ENCODE measurements around the gene C6orf89.
A peak's percentile ranks its signal among the peaks of the same experiment; 100 is the strongest.

Gene C6orf89

DNA sequence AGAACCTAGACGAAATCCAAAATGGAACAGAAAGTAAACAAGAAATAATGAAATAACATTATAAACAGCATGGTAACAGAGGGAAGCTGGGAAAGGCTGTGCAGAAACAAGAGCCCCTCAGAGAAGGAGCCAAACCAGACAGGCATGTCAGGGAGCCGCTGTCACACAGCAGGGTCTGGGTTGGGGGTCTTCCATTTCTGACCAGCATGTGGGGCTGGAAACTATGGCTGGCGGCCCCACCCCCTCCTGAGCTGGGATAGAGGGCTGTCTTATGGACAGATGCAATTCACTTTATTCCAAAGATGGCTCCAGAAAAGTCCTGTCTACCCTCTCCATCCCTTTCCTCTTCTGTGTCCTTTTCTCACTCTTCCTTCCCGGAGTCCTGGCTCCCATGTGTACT, 27.3 kb downstream of the C6orf89 start:
- Histone ChIP-seq H3F3A (ENCODE audit: low read depth) (peaks cover 17% of the 10 kb centered on the region), H3K9me3 (ENCODE audit: insufficient read depth, low read depth, low read length) (no peaks in the 10 kb centered on the region), H3K79me2 (ENCODE audit: insufficient read depth, low read length) (peaks cover 5% of the 10 kb centered on the region; the same call in 1 of the 2 replicates), H3K9me2 (replicated peaks; ENCODE audit: low read depth, low read length) (no peaks in the 10 kb centered on the region), H2AFZ (ENCODE audit: low read length) (no peak overlapping the region), H3K36me3 (ENCODE audit: insufficient read depth, low read length) (peaks cover 16% of the 10 kb centered on the region; the same call in 1 of the 2 replicates), H3K4me2 (ENCODE audit: low read depth, low read length, poor library complexity, severe bottlenecking) (peak overlapping the region; percentile 98), H3K9ac (ENCODE audit: low read depth, low read length, poor library complexity, severe bottlenecking) (peak overlapping the region; percentile 56), H3K4me1 (ENCODE audit: insufficient read depth, low read length, poor library complexity, severe bottlenecking) (peaks cover 70% of the 10 kb centered on the region), H3K27me3 (ENCODE audit: insufficient read depth, low read length, poor library complexity, severe bottlenecking) (no peaks in the 10 kb centered on the region), H3K4me3 (ENCODE audit: low read length, poor library complexity, severe bottlenecking) (peak overlapping the region; percentile 62), H4K20me1 (ENCODE audit: insufficient read depth, low read length, poor library complexity, severe bottlenecking) (no peaks in the 10 kb centered on the region)
- no peak for TF ChIP-seq EZH2phosphoT487 (IDR thresholded peaks at IDR 0.05; ENCODE audit: borderline replicate concordance)
- TF ChIP-seq, protein P1, sequence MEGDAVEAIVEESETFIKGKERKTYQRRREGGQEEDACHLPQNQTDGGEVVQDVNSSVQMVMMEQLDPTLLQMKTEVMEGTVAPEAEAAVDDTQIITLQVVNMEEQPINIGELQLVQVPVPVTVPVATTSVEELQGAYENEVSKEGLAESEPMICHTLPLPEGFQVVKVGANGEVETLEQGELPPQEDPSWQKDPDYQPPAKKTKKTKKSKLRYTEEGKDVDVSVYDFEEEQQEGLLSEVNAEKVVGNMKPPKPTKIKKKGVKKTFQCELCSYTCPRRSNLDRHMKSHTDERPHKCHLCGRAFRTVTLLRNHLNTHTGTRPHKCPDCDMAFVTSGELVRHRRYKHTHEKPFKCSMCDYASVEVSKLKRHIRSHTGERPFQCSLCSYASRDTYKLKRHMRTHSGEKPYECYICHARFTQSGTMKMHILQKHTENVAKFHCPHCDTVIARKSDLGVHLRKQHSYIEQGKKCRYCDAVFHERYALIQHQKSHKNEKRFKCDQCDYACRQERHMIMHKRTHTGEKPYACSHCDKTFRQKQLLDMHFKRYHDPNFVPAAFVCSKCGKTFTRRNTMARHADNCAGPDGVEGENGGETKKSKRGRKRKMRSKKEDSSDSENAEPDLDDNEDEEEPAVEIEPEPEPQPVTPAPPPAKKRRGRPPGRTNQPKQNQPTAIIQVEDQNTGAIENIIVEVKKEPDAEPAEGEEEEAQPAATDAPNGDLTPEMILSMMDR (conservative IDR thresholded peaks at IDR 0.05; ENCODE audit: low read length) = no peak

DNA sequence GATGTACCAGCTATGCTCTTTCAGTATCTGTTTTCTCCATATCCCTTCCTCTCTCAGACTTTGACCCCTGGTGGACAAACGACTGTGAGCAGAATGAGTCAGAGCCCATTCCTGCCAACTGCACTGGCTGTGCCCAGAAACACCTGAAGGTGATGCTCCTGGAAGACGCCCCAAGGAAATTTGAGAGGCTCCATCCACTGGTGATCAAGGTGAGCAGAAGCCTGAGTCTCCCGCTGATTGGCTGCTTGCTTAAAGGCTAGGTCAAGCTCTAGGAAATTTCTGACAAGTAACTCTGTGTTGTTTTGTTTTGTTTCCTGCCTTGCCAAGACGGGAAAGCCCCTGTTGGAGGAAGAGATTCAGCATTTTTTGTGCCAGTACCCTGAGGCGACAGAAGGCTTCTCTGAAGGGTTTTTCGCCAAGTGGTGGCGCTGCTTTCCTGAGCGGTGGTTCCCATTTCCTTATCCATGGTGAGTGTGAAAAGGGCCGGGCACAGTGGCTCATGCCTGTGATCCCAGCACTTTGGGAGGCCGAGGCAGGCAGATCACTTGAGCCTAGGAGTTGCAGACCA, 28.6 kb downstream of the C6orf89 start:
- Histone ChIP-seq H3K9me3 (ENCODE audit: insufficient read depth, low read depth, low read length) (no peaks in the 10 kb centered on the region), H2AFZ (ENCODE audit: low read length) (no peak overlapping the region), H3K9ac (ENCODE audit: low read depth, low read length, poor library complexity, severe bottlenecking) (peak overlapping the region; percentile 56), H4K20me1 (ENCODE audit: insufficient read depth, low read length, poor library complexity, severe bottlenecking) (no peaks in the 10 kb centered on the region), H3K79me2 (ENCODE audit: insufficient read depth, low read length) (no peaks in the 10 kb centered on the region; the same call in 1 of the 2 replicates), H3K4me2 (ENCODE audit: low read depth, low read length, poor library complexity, severe bottlenecking) (peak overlapping the region; percentile 98), H3K4me1 (ENCODE audit: insufficient read depth, low read length, poor library complexity, severe bottlenecking) (peaks cover 69% of the 10 kb centered on the region), H3K4me3 (ENCODE audit: low read length, poor library complexity, severe bottlenecking) (no peak overlapping the region), H3K27me3 (ENCODE audit: insufficient read depth, low read length, poor library complexity, severe bottlenecking) (no peaks in the 10 kb centered on the region), H3F3A (ENCODE audit: low read depth) (peaks cover 17% of the 10 kb centered on the region), H3K36me3 (ENCODE audit: insufficient read depth, low read length) (peaks cover 16% of the 10 kb centered on the region; the same call in 1 of the 2 replicates), H3K9me2 (replicated peaks; ENCODE audit: low read depth, low read length) (no peaks in the 10 kb centered on the region)
- no peak for TF ChIP-seq EZH2phosphoT487 (IDR thresholded peaks at IDR 0.05; ENCODE audit: borderline replicate concordance)
- TF ChIP-seq, protein P1 (conservative IDR thresholded peaks at IDR 0.05; ENCODE audit: low read length) = peak; percentile 47

DNA sequence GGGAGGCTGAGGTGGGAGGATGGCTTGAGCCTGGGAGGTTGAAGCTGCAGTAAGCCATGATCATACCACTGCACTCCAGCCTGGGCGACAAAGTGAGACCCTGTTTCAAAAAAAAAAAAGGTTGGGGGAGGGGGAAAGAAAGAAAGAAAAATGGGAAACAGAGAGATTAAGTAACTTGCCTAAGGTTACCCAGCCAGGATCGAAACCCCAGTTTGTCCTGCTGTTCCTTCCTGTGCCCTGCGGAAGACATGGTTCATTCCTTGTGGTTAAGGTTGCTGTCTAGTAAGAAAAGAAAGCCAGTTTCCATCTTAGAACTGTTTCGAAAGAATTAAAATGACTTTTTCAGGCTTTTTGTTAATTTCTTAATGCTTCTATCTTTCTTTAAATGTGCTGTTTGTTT, 29.8 kb downstream of the C6orf89 start:
- Histone ChIP-seq H3K36me3 (ENCODE audit: insufficient read depth, low read length) (peaks cover 25% of the 10 kb centered on the region; the same call in 1 of the 2 replicates), H3F3A (ENCODE audit: low read depth) (peaks cover 17% of the 10 kb centered on the region), H3K79me2 (ENCODE audit: insufficient read depth, low read length) (no peaks in the 10 kb centered on the region), H3K9ac (ENCODE audit: low read depth, low read length, poor library complexity, severe bottlenecking) (no peak overlapping the region), H3K9me3 (ENCODE audit: insufficient read depth, low read depth, low read length) (no peaks in the 10 kb centered on the region), H3K9me2 (replicated peaks; ENCODE audit: low read depth, low read length) (no peaks in the 10 kb centered on the region), H3K4me1 (ENCODE audit: insufficient read depth, low read length, poor library complexity, severe bottlenecking) (peaks cover 59% of the 10 kb centered on the region), H3K27me3 (ENCODE audit: insufficient read depth, low read length, poor library complexity, severe bottlenecking) (no peaks in the 10 kb centered on the region), H2AFZ (ENCODE audit: low read length) (no peak overlapping the region), H3K4me3 (ENCODE audit: low read length, poor library complexity, severe bottlenecking) (no peak overlapping the region), H4K20me1 (ENCODE audit: insufficient read depth, low read length, poor library complexity, severe bottlenecking) (no peaks in the 10 kb centered on the region), H3K4me2 (ENCODE audit: low read depth, low read length, poor library complexity, severe bottlenecking) (no peak overlapping the region)
- no peak for TF ChIP-seq EZH2phosphoT487 (IDR thresholded peaks at IDR 0.05; ENCODE audit: borderline replicate concordance)
- TF ChIP-seq, protein P1 (conservative IDR thresholded peaks at IDR 0.05; ENCODE audit: low read length) = no peak

Measured in Loucy (cell line).